GM12892 (cell line): ENCODE measurements around the gene ASTN2.

Experiments used
- POLR2A ChIP-seq: IDR thresholded peaks from 2 replicates; pipeline ENCODE4 v1.6.1; 2011; ENCODE audit warnings: low read depth, low read length, control low read depth
- POLR2AphosphoS5 ChIP-seq: IDR thresholded peaks from 2 replicates; pipeline ENCODE4 v1.6.1; 2011; ENCODE audit warnings: low read depth, low read length, control low read depth
- TAF1 ChIP-seq: IDR thresholded peaks from 2 replicates; pipeline ENCODE4 v1.6.1; 2011; ENCODE audit warnings: low read depth, mild to moderate bottlenecking, control low read depth, low read length, borderline replicate concordance

- TF ChIP-seq POLR2AphosphoS5, result no peak
- TF ChIP-seq TAF1, result no peak
- no peak for TF ChIP-seq POLR2A
Observed at GRCh38 chr9:117387422-117387821, 27.4 kb downstream of the ASTN2 start.
